ENCODE data around the gene CLDN6.

DNA sequence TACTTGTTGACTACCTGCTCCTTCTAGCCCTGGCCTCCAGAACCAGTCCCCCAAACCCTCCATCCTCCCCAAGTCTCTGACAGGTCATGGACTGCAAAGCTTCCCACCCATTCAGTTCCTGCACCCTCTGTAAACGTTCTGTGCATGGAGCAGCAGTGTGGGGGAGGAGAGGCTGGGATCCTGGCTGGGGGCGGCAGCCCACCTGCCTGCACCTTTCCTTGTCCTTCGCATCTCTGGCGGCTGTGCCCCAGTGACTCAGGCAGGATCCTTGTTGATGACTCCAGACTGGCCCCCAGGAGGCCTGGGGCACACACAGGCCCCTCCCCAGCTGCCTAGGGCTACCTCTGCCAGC is 36.1 kb downstream of the CLDN6 start:
- TF ChIP-seq, protein P1, sequence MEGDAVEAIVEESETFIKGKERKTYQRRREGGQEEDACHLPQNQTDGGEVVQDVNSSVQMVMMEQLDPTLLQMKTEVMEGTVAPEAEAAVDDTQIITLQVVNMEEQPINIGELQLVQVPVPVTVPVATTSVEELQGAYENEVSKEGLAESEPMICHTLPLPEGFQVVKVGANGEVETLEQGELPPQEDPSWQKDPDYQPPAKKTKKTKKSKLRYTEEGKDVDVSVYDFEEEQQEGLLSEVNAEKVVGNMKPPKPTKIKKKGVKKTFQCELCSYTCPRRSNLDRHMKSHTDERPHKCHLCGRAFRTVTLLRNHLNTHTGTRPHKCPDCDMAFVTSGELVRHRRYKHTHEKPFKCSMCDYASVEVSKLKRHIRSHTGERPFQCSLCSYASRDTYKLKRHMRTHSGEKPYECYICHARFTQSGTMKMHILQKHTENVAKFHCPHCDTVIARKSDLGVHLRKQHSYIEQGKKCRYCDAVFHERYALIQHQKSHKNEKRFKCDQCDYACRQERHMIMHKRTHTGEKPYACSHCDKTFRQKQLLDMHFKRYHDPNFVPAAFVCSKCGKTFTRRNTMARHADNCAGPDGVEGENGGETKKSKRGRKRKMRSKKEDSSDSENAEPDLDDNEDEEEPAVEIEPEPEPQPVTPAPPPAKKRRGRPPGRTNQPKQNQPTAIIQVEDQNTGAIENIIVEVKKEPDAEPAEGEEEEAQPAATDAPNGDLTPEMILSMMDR (IDR thresholded peaks at IDR 0.05), result no peak
- no peak for TF ChIP-seq POLR2A (IDR thresholded peaks at IDR 0.05)

All from right lobe of liver (tissue), 4 donors.